Effector memory CD4-positive, alpha-beta T cell (primary cell): ENCODE data around the gene TMSB10.
"Not testable (repeated sequence)": the region's sequence is repeated elsewhere in the genome, so short reads cannot be mapped to it uniquely, and the experiment has no call there.

ENCODE experiments used
- DNase-seq, 3 donors: peaks; one replicate each; pipeline ENCODE4 v3.0.0-alpha.2; 2020
- H3K27ac ChIP-seq: 2 replicates; pipeline ENCODE4 v1.7.0; 2013; ENCODE audit warnings: mild to moderate bottlenecking, low read length, moderate library complexity; ENCODE audit not compliant: insufficient read depth, poor library complexity, severe bottlenecking
- H3K27me3 ChIP-seq: replicated peaks from 2 replicates; pipeline ENCODE4 v1.7.0; 2013; ENCODE audit warnings: mild to moderate bottlenecking, low read length; ENCODE audit not compliant: insufficient read depth, control insufficient read depth, poor library complexity, severe bottlenecking
- H3K36me3 ChIP-seq: 2 replicates; pipeline ENCODE4 v1.7.0; 2013; ENCODE audit warnings: mild to moderate bottlenecking, low read length, moderate library complexity; ENCODE audit not compliant: control insufficient read depth, insufficient read depth
- H3K4me1 ChIP-seq: 2 replicates; pipeline ENCODE4 v1.7.0; 2013; ENCODE audit warnings: low read length, mild to moderate bottlenecking; ENCODE audit not compliant: control insufficient read depth, insufficient read depth, poor library complexity, severe bottlenecking
- H3K4me3 ChIP-seq: 2 replicates; pipeline ENCODE4 v1.7.0; 2013; ENCODE audit warnings: low read length, low read depth, mild to moderate bottlenecking; ENCODE audit not compliant: insufficient read depth, poor library complexity, severe bottlenecking
- H3K9me3 ChIP-seq: 2 replicates; pipeline ENCODE4 v1.7.0; 2013; ENCODE audit warnings: mild to moderate bottlenecking, low read length, moderate library complexity; ENCODE audit not compliant: control insufficient read depth

TMSB10 gene

GRCh38 chr2:84914334-84914733, 8.9 kb downstream of the TMSB10 start:
- Histone ChIP-seq H3K4me1 (peaks cover under 1% of the 10 kb centered on the region), H3K27ac (no peak overlapping the region), H3K36me3 (no peaks in the 10 kb centered on the region), H3K9me3 (no peaks in the 10 kb centered on the region), H3K27me3 (no peaks in the 10 kb centered on the region), H3K4me3 (no peak overlapping the region)
- no peak for DNase-seq

- H3K4me3 ChIP-seq, H3K36me3 ChIP-seq, H3K27me3 ChIP-seq, H3K9me3 ChIP-seq, H3K27ac ChIP-seq, H3K4me1 ChIP-seq, DNase-seq: not testable (repeated sequence)
Measured at GRCh38 chr2:84915675-84916074, 10.2 kb downstream of the TMSB10 start.

GRCh38 chr2:84917821-84918220, 12.4 kb downstream of the TMSB10 start:
- H3K27ac ChIP-seq, DNase-seq, H3K4me3 ChIP-seq, H3K9me3 ChIP-seq, H3K4me1 ChIP-seq, H3K36me3 ChIP-seq, H3K27me3 ChIP-seq: not testable (repeated sequence)

GRCh38 chr2:84918430-84918829, 13.0 kb downstream of the TMSB10 start:
- H3K27ac ChIP-seq = no peak overlapping the region
- no peaks in the 10 kb centered on the region for H3K9me3 ChIP-seq
- DNase-seq = no peak
- H3K4me3 ChIP-seq = no peak overlapping the region
- H3K27me3 ChIP-seq = no peaks in the 10 kb centered on the region
- peaks cover 4% of the 10 kb centered on the region for H3K4me1 ChIP-seq
- no peaks in the 10 kb centered on the region for H3K36me3 ChIP-seq

DNA sequence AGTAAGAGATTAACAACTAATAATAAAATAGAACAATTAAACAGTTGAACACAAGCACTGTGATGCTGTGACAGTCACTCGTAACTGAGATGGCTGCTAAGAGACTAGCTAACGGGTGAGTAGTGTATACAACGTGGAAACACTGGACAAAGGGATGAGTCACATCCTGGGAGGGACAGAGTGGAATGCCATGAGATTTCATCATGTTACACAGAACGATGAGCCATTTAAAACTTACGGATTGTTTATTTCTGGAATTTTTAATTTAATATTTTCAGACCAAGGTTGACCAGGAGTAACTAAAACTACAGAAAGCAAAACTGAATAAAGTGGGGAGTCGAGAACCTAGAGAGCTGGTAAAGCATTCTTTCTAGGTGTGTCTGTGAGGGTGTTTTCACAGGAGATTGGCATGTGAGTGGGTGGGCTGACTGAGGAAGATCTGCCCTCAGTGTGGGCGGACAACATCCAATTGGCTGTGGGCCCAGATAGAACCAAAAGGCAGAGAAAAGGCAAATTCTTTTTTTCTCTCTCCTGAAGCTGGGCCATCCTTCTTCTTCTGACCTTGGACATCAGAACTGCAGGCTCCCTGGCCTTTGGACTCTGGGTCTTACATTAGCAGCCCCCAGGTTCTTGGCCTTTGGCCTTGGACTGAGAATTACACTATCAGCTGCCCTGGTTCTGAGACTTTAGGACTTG, 14.6 kb downstream of the TMSB10 start:
- H3K27ac ChIP-seq = peak overlapping the region; percentile 18
- no peaks in the 10 kb centered on the region for H3K9me3 ChIP-seq
- H3K4me1 ChIP-seq = peaks cover 11% of the 10 kb centered on the region
- no peak for DNase-seq
- H3K36me3 ChIP-seq = no peaks in the 10 kb centered on the region
- no peak overlapping the region for H3K4me3 ChIP-seq
- no peaks in the 10 kb centered on the region for H3K27me3 ChIP-seq

- Histone ChIP-seq H3K9me3 (no peaks in the 10 kb centered on the region), H3K4me1 (peaks cover 25% of the 10 kb centered on the region), H3K27ac (no peak overlapping the region), H3K36me3 (no peaks in the 10 kb centered on the region), H3K4me3 (no peak overlapping the region), H3K27me3 (no peaks in the 10 kb centered on the region)
- DNase-seq = no peak
Measured at GRCh38 chr2:84923009-84923408, 17.6 kb downstream of the TMSB10 start.

- no peaks in the 10 kb centered on the region for H3K27me3 ChIP-seq
- DNase-seq = peak in 2 of 3 donors; percentile 31 to 43
- peaks cover 23% of the 10 kb centered on the region for H3K4me1 ChIP-seq
- H3K36me3 ChIP-seq = no peaks in the 10 kb centered on the region
- H3K27ac ChIP-seq = peak overlapping the region; percentile 65
- peak overlapping the region; percentile 11 for H3K4me3 ChIP-seq
- no peaks in the 10 kb centered on the region for H3K9me3 ChIP-seq
Measured at GRCh38 chr2:84924173-84925106, 19.0 kb downstream of the TMSB10 start.

- DNase-seq = no peak
- Histone ChIP-seq H3K4me3 (no peak overlapping the region), H3K9me3 (no peaks in the 10 kb centered on the region), H3K27me3 (no peaks in the 10 kb centered on the region), H3K4me1 (peaks cover 20% of the 10 kb centered on the region), H3K27ac (peak overlapping the region; percentile 8), H3K36me3 (no peaks in the 10 kb centered on the region)
Measured at GRCh38 chr2:84925336-84925723, 19.9 kb downstream of the TMSB10 start.

DNA sequence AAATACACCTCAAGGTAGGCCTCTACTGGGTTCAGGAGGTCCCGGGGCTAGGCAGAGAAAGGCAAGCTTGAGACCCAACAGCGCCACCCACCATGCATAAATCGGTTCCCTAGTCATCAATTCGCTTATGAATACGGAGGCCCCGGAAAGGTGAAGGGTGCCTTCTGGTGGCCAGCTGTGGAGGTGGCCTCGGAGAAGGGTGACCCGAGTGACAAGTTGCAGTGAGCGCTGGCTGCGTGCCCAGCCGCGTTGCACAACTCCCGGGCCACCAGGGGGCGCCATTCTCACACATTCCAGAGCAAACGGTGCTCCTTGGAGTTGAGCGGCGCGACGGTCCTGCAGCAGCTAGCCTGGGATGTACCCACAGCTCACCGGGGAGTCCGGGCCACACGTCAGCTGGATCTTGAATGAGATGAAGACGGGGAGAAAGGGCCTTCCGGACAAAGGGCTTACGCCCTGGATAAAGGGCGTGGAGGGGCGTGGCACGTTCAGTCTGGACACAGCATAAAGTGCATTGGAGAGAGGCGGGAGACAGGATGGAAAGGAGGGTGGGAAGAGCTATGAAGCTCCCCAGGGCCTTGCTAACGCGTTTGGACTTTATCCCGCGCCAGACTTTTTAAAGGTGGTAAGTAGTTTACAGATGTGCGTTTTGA, 20.4 kb downstream of the TMSB10 start:
- Histone ChIP-seq H3K4me3 (peak overlapping the region; percentile 67), H3K27ac (peak overlapping the region; percentile 11), H3K9me3 (no peaks in the 10 kb centered on the region), H3K27me3 (no peaks in the 10 kb centered on the region), H3K4me1 (peaks cover 20% of the 10 kb centered on the region), H3K36me3 (no peaks in the 10 kb centered on the region)
- DNase-seq = peak; percentile 95 to 98 (median 96)

GRCh38 chr2:84927275-84927627, 21.8 kb downstream of the TMSB10 start:
- Histone ChIP-seq H3K27ac (no peak overlapping the region), H3K4me3 (peak overlapping the region; percentile 67), H3K4me1 (peaks cover 20% of the 10 kb centered on the region), H3K27me3 (no peaks in the 10 kb centered on the region), H3K9me3 (no peaks in the 10 kb centered on the region), H3K36me3 (no peaks in the 10 kb centered on the region)
- DNase-seq = no peak
